Globus pallidus (tissue), 1 donor: ENCODE measurements around the gene GOLT1A.

Source experiments
- DNase-seq: peaks from one replicate; pipeline ENCODE4 v3.0.0-alpha.2; 2015; ENCODE audit warnings: low spot score

GOLT1A gene, protein sequence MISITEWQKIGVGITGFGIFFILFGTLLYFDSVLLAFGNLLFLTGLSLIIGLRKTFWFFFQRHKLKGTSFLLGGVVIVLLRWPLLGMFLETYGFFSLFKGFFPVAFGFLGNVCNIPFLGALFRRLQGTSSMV

DNA sequence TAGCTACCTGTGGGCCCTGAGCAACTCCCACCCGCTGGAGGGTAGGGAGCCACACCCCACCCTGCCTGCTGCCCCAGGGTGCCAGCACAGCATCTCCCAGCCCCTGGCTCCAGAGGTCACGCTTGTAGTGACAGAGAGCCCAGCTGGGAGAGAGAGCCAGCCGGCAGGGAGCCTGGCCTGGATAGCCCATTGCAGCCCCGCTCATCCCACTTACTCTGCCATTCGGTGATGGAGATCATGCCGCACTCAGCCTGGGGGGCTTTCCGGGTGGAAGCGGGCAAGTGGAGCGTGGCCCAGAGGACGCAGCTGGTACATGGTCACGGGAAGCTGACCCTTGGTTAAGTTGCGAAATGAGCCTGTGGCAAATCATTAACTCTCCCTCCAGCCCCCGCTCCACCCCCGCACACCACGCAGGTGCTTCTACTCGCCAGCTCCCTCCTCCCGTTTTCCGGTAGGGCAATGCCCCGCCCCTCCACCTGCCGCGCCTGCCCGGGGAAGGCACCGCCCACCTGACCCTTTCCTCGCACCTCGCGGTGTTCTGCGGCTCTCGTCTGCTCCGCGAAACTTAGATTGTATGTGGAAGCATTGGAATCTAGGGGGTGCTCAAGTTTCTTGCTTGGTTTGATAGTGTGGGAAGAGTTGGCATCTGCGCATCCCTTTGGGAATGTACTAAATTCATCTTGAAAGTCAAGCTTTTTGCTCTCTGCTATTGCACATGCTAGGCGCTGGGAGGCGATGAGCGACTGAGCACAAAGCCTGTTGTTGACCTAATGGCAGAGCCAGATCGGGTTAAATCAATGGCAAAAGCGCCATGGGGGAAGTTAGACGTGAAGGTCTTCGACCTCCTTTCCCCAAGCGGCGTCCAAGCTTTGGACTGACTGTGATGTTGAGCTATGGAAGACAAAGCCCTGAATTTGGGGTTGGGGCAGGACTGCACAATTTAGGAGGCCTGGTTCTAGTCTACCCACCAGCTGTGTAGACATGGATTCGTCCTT is at the start of gene GOLT1A:
Gene GOLT1A (minus strand): TSS at position 321 of the 995 bp plus-strand sequence. CDS start 82 bp downstream, at position 239.
- DNase-seq = peak; percentile 67

DNA sequence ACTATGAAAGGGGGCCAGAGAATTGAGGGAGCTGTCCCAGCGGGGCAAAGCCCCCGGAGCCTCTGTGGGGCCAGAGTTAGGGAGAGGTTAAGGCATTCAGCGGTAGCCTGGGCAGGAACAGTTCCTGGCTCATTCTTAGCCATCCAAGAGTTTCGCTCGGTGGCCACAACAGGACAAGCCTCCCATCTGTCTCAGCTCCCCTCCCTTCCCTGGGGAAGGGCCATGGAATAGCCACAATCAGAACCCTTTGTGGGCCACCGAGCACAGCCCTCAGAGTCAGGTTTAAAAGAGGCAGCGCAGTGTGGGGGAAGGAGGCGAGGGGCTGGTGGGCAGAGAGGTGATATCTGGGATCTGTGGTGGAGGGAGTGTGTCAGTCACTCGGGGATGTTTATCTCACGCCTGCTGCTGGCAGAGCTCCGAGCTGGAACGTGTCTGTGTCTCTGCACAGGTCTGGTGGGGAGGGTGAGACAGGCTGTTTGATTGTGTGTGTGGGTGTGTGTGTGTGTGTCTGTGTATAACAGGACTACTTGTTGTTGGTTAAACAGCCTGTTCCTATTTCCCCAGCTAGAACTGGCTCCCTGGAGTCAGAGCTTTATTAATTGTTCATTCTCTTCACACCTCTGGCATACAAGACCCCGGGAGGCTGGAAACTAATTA is 49.6 kb upstream of the GOLT1A start:
- no peak for DNase-seq

DNA sequence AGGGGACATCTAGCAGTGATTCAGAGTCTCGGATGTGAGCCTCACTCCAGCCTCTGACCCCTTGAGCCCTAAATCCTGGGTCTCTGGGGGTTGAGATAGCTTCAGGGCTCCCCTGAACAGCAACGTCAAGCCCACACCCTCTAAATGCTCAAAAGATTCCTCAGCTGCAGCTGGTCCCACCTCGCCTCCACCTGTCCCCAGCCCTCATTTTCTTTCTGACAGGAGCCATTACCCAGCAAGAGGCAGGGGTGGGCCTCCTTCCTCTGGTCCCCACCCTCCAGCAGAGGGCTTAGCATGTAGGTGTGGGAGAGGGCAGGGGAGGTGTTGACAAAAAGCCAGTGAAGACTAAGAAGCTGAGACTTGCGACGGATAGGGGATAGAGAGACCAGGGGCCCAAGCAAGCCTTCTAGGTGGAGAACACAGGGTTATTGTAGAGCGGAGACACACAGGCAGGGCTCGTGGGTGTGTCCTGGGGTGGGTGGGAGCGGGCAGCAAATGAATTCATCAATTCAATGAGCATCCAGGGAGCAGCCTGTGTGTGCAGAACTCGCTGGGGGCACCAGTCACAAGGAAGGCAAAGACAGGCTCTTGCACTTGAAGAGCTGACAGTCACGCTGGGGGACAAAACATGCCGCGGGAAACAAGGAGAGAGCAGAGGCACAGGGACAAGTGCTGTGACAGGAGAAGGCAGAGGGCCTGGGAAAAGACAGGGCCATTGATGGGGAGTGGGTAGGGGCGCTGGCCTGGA is 48.9 kb upstream of the GOLT1A start:
- no peak for DNase-seq

DNA sequence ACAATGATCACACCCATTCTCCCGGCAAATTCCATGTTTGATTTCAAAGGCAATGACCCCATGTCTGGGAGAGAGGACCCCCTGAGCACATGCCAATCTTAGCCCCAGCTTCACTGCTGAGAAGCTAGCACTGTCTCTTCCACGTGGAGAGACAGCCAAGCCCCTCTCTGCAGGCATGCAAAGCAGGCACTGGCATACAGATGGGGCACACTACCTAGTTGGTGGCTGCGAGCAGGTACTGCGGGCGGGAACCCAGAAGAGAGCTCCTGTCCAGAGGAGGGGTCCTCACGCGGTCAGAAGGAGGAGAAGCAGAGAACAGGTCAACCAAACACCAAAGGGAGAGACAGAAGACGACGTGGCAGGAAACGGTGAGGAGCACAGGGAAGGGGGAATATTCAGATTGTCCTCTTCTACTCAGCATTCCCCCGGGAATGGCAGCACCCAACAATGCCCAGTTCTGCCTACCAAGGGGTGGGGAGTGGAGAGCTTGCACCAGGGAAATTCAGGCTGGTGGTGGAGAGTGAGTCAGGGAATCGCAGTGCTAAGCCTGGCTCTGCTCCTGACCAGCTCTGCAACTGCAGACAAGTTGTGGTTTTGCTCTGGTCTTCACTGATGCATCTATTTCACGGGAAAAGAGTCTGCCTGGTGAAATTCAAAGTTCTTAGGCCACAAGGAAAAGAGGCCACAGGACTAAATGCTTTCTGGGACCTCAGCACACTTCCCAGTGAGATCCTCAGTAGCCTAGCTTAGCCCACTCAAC is 48.1 kb upstream of the GOLT1A start:
- no peak for DNase-seq

DNA sequence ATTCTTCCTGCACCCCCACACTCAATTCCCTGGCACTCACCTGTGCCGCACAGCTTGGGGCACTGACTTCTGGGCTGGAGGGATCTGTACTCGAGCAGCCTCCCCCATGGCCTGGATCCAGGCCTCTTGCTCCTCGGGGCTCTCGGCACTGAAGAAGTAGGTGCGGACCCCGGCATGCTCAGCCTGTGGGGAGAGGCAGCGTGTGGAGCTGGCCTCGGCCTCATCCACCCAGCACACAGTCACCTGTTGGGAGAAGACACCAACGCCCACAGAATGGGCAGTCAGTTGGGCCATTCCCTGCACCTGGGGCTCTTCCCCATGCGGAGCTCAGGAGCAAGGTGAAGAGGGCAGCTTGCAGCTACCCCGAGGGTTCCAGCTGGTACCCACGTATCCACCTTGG is 47.5 kb upstream of the GOLT1A start:
- no peak for DNase-seq

DNA sequence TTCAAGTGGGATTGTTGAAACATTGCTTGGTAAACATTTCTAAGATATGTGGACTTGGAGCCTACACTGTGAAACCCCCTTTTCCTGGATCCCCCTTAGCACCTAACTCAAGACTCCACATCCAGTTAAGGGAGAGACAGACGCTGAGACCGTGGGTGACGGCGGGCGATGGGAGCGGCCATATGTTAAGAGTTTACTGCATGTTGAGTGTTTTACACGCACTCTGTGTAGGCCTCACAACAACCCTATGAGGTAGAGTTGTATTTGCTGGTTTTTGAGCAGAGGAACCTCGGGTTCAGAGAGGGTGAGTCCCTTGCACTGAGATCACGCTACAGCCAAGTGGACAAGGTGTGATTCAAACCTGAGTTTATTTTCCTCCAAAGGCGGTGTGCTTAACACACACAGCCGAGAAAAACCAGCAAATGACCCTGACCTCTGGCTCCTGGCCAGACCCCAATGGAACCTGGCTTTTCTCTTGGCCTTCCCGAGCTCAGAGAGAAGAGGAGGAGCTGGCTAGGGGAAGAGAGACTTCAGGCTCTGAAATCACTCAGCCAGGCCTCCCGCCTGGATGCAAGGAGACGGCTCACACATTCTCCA is 46.9 kb upstream of the GOLT1A start:
- DNase-seq = no peak

DNA sequence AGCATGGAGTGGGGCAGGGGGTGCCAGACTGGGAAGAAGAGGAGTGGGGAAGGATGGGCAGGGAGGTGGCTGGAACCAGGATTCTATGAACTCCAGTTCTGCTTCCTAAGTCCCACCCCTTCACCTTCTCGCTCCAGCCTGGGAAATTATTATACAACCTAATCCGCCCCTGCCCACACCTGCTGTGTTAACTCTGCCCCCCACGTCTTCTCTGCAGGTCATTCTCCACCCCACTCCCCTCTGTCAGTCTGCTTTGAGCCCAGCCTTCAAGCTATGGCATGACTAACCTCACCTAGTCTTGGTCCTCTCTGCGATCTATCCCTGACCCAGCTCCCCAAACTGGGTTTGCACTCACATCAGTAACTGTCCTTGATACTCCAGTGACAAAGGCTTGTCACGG is 46.0 kb upstream of the GOLT1A start:
- no peak for DNase-seq

DNA sequence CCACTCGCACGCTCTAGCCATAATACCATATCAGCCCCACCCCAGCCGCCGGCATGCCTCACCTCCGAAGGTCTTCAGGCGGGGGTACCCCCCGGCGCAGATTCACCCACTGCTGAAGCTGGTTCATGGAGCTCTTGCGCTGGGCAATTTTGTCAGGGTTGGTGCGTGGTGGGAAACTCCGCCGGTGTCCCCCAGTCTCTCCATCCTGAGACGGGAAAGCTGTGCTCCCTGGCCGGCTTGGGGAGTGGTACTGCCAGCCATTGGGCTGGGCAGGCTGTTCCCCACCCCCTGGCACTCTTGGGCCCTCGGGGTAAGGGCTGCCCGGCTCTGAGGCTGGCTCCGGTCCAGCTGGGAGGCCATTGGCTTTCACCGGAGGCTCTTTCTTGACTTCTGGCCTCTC is 45.4 kb upstream of the GOLT1A start:
- DNase-seq = no peak

DNA sequence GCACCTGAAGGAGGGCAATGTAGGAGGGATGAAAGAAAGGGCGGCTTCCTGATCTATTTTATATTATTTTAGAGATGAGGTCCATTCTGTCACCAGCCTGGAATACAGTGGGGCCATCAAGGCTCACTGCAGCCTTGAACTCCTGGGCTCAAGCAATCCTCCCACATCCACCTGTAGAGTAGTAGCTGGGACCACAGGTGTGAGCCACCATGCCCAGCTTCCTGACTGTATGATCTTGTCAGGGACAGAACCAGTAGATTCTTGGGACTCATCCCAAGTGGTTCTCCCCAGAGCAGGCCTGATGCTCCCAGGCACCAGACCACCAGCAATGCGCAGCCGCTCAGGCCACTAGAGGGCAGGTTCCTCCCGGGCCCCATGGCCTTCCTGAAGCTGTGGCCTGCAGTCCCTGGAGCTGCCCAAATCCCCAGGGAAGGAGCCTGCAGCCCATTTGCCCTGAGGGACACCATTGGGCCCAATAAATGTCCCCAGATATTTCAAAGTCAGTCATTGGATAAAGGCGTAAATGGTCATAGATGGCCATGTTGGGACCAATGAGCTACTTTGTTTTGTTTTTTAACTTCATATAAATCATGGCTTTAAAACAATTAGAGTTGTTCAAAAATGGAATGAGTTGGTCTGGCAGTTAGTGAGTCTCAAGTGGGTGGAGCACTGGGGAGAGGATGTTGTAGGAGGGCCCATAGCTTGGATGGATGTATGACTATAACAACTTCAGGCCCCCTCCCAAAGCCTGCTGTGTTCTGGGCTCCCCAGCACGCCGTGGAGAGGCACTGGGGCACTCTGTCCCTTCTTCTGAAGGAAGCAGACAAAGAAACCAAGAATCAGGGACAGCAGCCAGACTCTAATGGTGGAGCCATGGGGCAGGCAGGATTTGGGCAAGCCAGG is 44.7 kb upstream of the GOLT1A start:
- peak; percentile 73 for DNase-seq

DNA sequence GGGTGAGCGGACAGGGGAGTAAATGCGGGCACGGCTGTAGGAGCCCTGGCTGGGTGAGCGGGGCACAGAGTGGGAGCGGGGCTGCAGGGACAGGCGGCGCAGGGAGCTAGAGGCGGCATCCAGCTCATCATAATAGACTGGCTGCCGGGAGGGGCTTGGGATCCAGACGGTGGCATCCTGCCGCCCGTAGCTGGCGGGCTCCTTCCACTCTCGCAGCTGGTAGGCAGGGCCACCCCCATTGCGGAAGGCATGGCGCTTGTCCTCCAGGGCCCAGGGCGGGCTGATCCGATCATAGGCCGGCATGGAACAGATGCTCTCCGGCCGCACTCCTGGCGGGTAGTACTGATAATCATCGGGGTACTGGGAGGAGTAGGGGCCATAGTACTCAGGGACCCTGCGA is 43.7 kb upstream of the GOLT1A start:
- DNase-seq = no peak

DNA sequence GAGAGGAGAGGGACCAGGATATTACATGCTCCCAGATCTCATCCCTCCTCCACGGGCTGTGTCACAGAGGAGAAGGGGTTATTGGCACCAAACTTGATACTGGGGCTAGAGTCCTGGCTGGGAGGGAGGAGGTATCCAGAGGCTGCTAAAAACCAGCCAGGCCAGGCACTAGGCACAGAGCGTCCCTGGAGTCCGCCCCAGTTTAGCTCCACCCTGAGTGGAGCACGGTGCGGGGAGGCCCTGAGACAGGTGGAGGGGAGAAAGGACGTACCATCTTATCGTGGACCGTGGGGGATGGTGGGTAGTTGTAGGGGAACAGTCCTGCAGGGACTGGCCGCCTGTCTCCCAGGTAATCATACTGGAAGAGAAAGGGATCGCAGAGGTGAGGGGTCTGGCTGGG is 42.7 kb upstream of the GOLT1A start:
- no peak for DNase-seq

DNA sequence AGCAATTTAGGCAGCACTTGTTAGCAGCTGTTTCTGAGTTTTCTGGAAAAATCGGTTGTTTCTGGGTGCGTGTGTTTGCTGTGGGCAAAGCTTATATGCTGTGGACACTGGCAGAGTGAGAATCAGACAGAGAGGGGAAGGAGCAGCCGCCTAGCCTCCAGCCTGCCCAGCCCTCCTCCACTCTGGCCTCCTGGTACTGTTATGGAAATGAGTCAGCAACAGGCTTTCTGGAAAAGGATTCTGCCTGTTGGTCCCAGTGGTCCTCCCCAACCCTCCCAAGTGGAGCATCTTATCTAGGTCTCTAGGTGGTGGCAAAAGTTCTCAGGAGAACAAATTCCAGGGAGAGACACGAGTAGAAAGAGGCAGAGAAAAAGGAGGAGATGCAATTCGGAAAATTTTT is 42.2 kb upstream of the GOLT1A start:
- no peak for DNase-seq

DNA sequence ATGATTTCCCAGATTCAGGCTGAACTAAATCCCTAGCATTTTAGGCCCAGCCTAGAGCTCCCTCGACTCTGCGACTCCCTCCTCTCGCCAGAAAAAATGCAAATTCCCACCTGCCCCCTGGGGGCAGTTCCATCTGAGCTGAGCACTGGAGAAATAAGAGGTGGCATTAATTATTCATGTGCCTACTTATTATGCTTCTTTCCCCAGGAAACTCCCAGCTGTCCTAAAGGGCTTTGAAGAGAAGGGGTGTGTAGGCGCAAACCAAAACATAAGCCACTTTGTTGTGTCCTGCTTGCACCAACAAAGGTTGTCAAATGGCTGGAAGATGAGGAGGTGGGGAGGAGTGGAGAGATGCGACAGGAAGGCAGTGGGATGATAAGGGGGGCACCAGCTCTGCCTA is 41.4 kb upstream of the GOLT1A start:
- DNase-seq = no peak

DNA sequence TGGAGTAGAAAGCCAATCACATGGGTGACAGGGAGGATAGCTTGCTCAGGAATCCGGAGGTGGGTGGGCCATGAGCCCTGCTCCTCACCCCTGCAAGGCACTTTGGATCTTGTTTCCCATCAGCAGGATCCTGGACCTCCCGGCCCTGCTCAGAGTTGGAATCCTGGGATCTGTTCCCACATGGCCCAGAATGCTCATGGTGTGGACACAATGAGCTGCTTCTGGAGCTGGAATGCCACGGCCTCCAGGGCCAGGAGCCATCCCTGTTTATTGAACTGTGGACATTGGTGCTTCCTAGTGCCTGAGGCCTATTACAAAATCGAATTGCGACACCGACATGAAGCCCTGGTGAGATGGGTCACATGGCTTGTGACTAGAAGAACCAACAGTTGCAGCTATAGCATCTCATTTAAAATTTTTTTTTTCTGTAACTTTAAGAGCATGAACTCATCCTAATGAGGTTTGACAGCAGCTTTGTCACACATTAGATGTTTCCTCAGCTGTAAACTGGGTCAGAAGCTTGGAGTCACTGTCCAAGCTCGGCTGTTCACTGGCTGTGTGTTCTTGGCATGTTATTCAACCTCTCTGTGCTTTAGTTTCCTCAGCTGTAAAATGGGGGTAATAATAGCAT is 40.4 kb upstream of the GOLT1A start:
- DNase-seq = no peak

DNA sequence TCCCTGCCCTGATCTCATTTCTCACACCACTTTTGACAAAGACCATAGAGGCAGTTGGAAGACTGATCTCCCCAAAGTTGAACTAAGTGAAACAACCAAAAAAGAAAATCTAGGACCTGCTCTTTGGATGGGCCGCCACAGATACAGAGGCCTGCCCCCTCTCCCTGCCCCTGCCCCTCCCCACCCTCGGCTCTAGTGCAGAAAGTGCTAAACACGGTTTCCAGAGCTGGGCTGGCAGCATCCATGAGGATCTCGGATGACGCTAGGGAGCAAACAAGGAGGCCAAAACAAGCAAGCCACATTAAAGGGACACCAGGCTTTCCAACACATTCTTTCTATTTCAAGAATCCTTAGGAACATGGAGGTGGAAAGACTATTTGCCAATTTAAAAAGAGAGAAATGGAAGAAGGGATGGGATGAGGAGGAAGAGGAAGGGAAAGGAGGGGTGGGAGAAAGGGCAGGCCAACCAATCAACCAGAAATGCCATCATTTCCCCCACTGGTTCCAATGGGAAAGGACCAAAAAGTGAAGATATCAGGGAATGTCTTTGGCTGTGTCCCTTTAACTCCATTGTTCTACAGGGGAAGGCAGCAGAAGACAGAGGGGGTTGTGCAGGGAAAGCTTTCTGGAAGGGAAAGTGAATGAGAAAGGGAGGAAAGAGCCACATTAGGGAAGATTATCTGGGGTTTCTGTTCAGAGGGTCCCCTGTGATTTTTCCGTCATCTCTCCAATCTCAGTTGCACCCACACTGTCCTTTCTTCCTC is 38.3 kb upstream of the GOLT1A start:
- no peak for DNase-seq

DNA sequence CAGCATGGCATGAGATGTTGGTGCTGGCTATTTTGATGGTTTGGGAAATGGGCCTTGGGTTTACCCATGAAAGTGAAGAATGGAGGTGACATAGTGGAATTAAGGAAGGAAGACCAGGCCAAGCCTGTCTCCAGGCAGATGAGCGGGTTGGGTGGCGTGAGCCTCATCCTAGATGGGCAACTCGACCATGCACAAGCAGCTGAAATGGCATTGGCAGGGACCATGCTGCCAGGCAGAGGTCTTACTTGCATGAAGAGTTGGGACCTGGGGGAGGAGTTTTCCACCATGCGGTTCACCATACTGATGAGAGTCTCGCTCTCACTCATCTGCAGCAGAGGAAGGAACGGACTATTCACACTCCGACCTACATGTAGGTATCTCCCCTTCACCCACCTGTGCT is 37.5 kb upstream of the GOLT1A start:
- no peak for DNase-seq

DNA sequence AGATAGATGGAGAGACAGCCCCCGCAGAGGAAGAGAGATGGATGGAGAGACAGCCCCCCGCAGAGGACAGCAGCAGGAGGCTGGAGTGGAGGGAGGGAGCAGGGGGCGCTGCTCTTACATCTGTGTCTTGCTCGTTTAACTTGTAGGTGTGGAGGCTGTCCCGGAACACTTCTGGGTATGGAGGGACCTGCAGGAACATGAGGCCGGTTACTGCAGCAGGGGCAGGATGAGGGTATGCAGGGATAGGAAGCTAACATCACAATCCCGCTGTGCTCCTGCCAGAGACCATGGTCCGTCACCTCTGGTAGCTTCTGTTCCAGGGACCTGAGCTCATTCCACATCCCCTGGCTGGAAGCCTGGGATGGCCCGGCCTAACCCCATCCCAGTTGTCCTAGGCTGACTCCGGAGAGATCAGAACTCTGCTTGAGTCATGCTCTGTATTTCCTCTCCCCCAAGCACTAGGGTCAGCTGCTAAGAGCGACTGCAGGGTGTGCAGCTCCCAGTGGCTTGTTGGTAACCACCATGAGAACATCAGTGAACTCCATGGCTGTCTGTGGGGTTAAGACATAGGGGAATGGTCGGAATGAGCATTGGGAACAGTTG is 36.7 kb upstream of the GOLT1A start:
- DNase-seq = no peak

DNA sequence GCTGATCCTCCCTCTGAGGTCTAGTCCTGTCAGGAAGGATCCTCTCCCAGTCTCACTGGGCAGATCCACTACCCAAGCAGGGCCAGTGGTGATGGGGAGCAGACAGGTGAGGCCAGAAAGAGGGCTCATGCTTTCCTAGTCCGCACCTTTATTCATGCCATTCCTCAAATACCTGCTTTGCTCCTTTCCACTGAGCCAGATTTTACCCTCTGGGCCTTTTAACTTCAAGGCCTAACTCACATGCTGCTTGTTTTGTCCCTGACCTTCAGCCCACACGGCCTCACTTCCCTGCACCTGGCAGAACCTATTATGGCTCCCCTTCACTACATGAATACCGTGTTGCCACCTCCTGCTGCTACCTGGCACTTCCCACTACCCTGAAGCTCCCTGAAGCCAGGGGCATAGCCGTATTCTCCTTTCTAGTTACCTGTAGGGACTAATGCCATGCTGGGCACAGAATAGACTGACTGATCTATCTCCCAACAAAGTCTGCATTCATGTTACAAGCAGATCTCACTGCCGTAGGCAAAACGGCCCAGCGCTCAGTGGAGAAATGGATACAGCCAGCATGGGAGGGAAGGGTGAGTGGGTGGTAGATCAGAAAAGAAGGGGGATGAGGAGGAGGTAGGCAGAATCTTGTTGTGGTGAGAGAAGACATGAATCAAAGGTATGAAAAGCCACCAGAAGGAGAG is 36.1 kb upstream of the GOLT1A start:
- no peak for DNase-seq
